Fibroblast of lung (primary cell): ENCODE measurements around the gene TMEM30B. TPM values are rescaled to one million over a fixed set of nuclear protein-coding genes. Genes with fewer than 3 reads are reported as not detected.

Experiments used
- DNase-seq, 2 donors: peaks; one replicate each; pipeline versions ENCODE4 v3.0.0 to v3.0.0-alpha.2; 2010; ENCODE audit warnings: low read depth in 2 of 2
- H2AFZ ChIP-seq: 2 replicates; pipeline ENCODE4 v1.5.1; 2012; ENCODE audit warnings: low read length, control low read depth, inconsistent platforms
- H3K27ac ChIP-seq: 2 replicates; pipeline ENCODE4 v1.5.1; 2011; ENCODE audit warnings: low read length, control low read depth; ENCODE audit not compliant: insufficient read depth
- H3K27me3 ChIP-seq: 2 replicates; pipeline ENCODE4 v1.5.1; 2011; ENCODE audit warnings: mild to moderate bottlenecking, low read length; ENCODE audit not compliant: control insufficient read depth, insufficient read depth
- H3K36me3 ChIP-seq: 2 replicates; pipeline ENCODE4 v1.5.1; 2011; ENCODE audit warnings: low read length; ENCODE audit not compliant: control insufficient read depth, insufficient read depth
- H3K4me1 ChIP-seq: 2 replicates; pipeline ENCODE4 v1.5.1; 2011; ENCODE audit warnings: low read length; ENCODE audit not compliant: control insufficient read depth, insufficient read depth; ENCODE audit errors: extremely low read depth
- H3K4me2 ChIP-seq: 2 replicates; pipeline ENCODE4 v1.5.1; 2011; ENCODE audit warnings: low read length, control low read depth; ENCODE audit not compliant: insufficient read depth; ENCODE audit errors: extremely low read depth
- H3K4me3 ChIP-seq, 4 experiments: fragments of 200-600 bp in 1 of 4; sonication (generic) in 1 of 4; replicated peaks in 1 of 4; 2 replicates each; pipeline ENCODE4 v1.5.1; 2011 to 2016; ENCODE audit warnings: low read length in 4 of 4, low read depth in 3 of 4, mild to moderate bottlenecking in 3 of 4, control low read depth in 2 of 4, inconsistent platforms in 1 of 4, mixed read lengths in 1 of 4; ENCODE audit not compliant: insufficient read depth in 1 of 4; ENCODE audit errors: control extremely low read depth in 1 of 4
- H3K79me2 ChIP-seq: 2 replicates; pipeline ENCODE4 v1.5.1; 2012; ENCODE audit warnings: mild to moderate bottlenecking, low read length, inconsistent platforms; ENCODE audit not compliant: control insufficient read depth, insufficient read depth
- H3K9ac ChIP-seq: 2 replicates; pipeline ENCODE4 v1.5.1; 2011; ENCODE audit warnings: mild to moderate bottlenecking, low read length, control low read depth; ENCODE audit not compliant: insufficient read depth
- H3K9me3 ChIP-seq: 2 replicates; pipeline ENCODE4 v1.5.1; 2012; ENCODE audit warnings: low read depth, low read length; ENCODE audit not compliant: control insufficient read depth, insufficient read depth
- H4K20me1 ChIP-seq: 2 replicates; pipeline ENCODE4 v1.5.1; 2011; ENCODE audit warnings: low read length; ENCODE audit not compliant: control insufficient read depth, insufficient read depth; ENCODE audit errors: extremely low read depth
- EZH2 ChIP-seq: IDR thresholded peaks from 2 replicates; pipeline ENCODE4 v1.5.1; 2012; ENCODE audit warnings: low read length, control low read depth, mild to moderate bottlenecking; ENCODE audit errors: missing control alignments
- polyA plus RNA-seq, 2 donors: library from polyadenylated mRNA; depleted of rRNA in 1 of 2; stranded (reverse) in 1 of 2; unstranded in 1 of 2; fragments of >200 nt; gene quantifications; 2 replicates each; pipeline ENCODE4 v1.2.1, GENCODE V29; 2011 to 2012; ENCODE audit warnings: missing spikeins in 1 of 2
- total RNA-seq: library from RNA; depleted of rRNA; stranded (reverse); fragments of >200 nt; gene quantifications from 2 replicates; pipeline ENCODE4 v1.2.1, GENCODE V29; 2014
- TF ChIP-seq, protein P1 (sequence below), 2 donors: IDR thresholded peaks in 1 of 2; conservative IDR thresholded peaks in 1 of 2; 1 replicate in 1 of 2; 2 replicates in 1 of 2; pipeline ENCODE4 v1.5.1; 2011 to 2012; ENCODE audit warnings: low read length in 2 of 2, control low read depth in 1 of 2, inconsistent platforms in 1 of 2, low read depth in 1 of 2, mild to moderate bottlenecking in 1 of 2

TMEM30B gene
- total and polyA plus RNA-seq, 2 donors (not counting 1 experiment from before 2014, with no cell fraction given), result 0.22 to 0.83 TPM

- TF ChIP-seq, protein P1, sequence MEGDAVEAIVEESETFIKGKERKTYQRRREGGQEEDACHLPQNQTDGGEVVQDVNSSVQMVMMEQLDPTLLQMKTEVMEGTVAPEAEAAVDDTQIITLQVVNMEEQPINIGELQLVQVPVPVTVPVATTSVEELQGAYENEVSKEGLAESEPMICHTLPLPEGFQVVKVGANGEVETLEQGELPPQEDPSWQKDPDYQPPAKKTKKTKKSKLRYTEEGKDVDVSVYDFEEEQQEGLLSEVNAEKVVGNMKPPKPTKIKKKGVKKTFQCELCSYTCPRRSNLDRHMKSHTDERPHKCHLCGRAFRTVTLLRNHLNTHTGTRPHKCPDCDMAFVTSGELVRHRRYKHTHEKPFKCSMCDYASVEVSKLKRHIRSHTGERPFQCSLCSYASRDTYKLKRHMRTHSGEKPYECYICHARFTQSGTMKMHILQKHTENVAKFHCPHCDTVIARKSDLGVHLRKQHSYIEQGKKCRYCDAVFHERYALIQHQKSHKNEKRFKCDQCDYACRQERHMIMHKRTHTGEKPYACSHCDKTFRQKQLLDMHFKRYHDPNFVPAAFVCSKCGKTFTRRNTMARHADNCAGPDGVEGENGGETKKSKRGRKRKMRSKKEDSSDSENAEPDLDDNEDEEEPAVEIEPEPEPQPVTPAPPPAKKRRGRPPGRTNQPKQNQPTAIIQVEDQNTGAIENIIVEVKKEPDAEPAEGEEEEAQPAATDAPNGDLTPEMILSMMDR (conservative IDR thresholded peaks at IDR 0.05 in 1 of 2, IDR thresholded peaks at IDR 0.05 in 1 of 2; ENCODE audit: low read depth in 1 of 2, low read length in 2 of 2), result no peak
- no peak for TF ChIP-seq EZH2
- no peak overlapping the region for H3K27ac ChIP-seq
- no peaks in the 10 kb centered on the region for H4K20me1 ChIP-seq
- no peak overlapping the region for H3K4me2 ChIP-seq
- H3K9ac ChIP-seq, result no peak overlapping the region
- no peaks in the 10 kb centered on the region for H3K9me3 ChIP-seq
- no peaks in the 10 kb centered on the region for H3K4me1 ChIP-seq
- H3K27me3 ChIP-seq, result no peaks in the 10 kb centered on the region
- no peaks in the 10 kb centered on the region for H3K36me3 ChIP-seq
- no peak overlapping the region for H3K4me3 ChIP-seq
- no peaks in the 10 kb centered on the region for H3K79me2 ChIP-seq
- no peak overlapping the region for H2AFZ ChIP-seq
- DNase-seq, result no peak
Observed at GRCh38 chr14:61308198-61308597, 27.1 kb upstream of the TMEM30B start.

- H3K9me3 ChIP-seq, result no peaks in the 10 kb centered on the region
- no peak for DNase-seq
- TF ChIP-seq, protein P1 (conservative IDR thresholded peaks at IDR 0.05 in 1 of 2, IDR thresholded peaks at IDR 0.05 in 1 of 2; ENCODE audit: low read depth in 1 of 2, low read length in 2 of 2), result no peak
- TF ChIP-seq EZH2, result no peak
Observed at GRCh38 chr14:61304688-61305087, 23.6 kb upstream of the TMEM30B start.

GRCh38 chr14:61300754-61301153 is 19.6 kb upstream of the TMEM30B start:
- no peak overlapping the region for H3K27ac ChIP-seq
- H3K4me1 ChIP-seq, result no peaks in the 10 kb centered on the region
- DNase-seq, result no peak

More at GRCh38 chr14:61304688-61305087, 23.6 kb upstream of the TMEM30B start:
- H3K36me3 ChIP-seq, result no peaks in the 10 kb centered on the region
- no peaks in the 10 kb centered on the region for H4K20me1 ChIP-seq
- no peaks in the 10 kb centered on the region for H3K4me1 ChIP-seq
- H3K27me3 ChIP-seq, result no peaks in the 10 kb centered on the region
- H3K4me3 ChIP-seq, result no peak overlapping the region
- H3K79me2 ChIP-seq, result no peaks in the 10 kb centered on the region
- H2AFZ ChIP-seq, result no peak overlapping the region
- no peak overlapping the region for H3K27ac ChIP-seq
- no peak overlapping the region for H3K4me2 ChIP-seq
- H3K9ac ChIP-seq, result no peak overlapping the region

More at GRCh38 chr14:61300754-61301153, 19.6 kb upstream of the TMEM30B start:
- Histone ChIP-seq H3K9me3 (no peaks in the 10 kb centered on the region), H3K79me2 (no peaks in the 10 kb centered on the region), H3K4me3 (no peak overlapping the region), H4K20me1 (no peaks in the 10 kb centered on the region), H2AFZ (no peak overlapping the region), H3K36me3 (no peaks in the 10 kb centered on the region), H3K27me3 (no peaks in the 10 kb centered on the region), H3K4me2 (no peak overlapping the region), H3K9ac (no peak overlapping the region)
- no peak for TF ChIP-seq EZH2
- TF ChIP-seq, protein P1 (conservative IDR thresholded peaks at IDR 0.05 in 1 of 2, IDR thresholded peaks at IDR 0.05 in 1 of 2; ENCODE audit: low read depth in 1 of 2, low read length in 2 of 2), result no peak
